Measurements from ENCODE around the gene PROZ. TPM values are rescaled to one million over a fixed set of nuclear protein-coding genes. Genes with fewer than 3 reads are reported as not detected.

PROZ gene
- total and polyA plus RNA-seq, 2 of the 13 experiments (the other 11 are each of a cell fraction or from before 2014, with no cell fraction given), result 5.6 to 22.5 TPM

DNA sequence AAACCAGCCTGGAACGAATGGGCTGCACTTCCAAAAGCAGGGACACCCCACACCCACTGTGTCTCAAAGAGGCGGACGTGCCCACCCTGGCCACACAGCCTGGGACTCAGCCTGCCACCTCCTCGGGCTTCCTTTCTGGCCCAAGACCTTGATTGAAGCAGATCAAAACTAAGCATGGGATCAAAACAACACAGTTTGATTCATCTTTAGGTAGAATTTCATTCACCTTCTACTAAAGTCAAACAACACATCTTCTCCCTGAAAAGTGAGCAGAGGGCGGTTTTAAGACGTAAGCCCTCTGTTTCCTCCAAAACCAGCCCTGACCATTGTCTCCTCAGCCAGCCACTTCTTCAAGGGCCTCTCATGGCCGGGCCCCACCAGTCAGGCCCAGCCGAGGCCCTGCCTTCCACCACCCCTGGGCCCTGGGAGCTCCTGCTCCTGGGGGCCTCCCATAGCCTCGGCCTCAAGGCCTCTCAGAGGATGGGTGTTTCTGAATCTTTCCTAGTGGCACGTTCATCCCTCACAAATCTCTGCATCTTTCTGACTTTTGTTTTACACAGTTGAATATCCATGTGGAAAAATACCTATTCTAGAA is 42.1 kb upstream of the PROZ start:
- FAIRE-seq (no peak), ATAC-seq (no peak), DNase-seq (ENCODE audit: low spot score) (no peak)
- no peaks in the 10 kb centered on the region for H3K9me3 ChIP-seq (ENCODE audit: low read length)
- H3K79me2 ChIP-seq (ENCODE audit: insufficient read depth, low read length), result no peaks in the 10 kb centered on the region
- no peak overlapping the region for H3K4me2 ChIP-seq (ENCODE audit: low read depth, low read length)
- no peak overlapping the region for H3K27ac ChIP-seq (ENCODE audit: extremely low read length, insufficient read depth, low read length)
- ChIA-PET CTCF (ENCODE audit: low intra/inter-chr PET ratio, low total read pairs) (no interaction called here), POLR2A (interaction anchor here (1.0 to 1.2 kb wide), 2 partner anchors 11 to 34 kb away, joined by 3 read pairs; partner anchors contain the start of gene F7)
- no peaks in the 10 kb centered on the region for H3K27me3 ChIP-seq (ENCODE audit: control insufficient read depth in 1 of 2, insufficient read depth in 2 of 2, low read length in 2 of 2)
- H4K20me1 ChIP-seq (ENCODE audit: insufficient read depth, low read length), result no peaks in the 10 kb centered on the region
- no peak overlapping the region for H3K9ac ChIP-seq (ENCODE audit: insufficient read depth, low read depth, low read length)
- BruUV-seq (replicated peaks), result no TSS peak
- WGBS (ENCODE audit: low lambda C conversion rate), result 95% methylated on average over 9 of the region's 10 CpGs
- H2AFZ ChIP-seq (ENCODE audit: low read length), result no peak overlapping the region
- peaks cover 16% of the 10 kb centered on the region for H3K4me1 ChIP-seq (ENCODE audit: insufficient read depth, low read length)
- peaks cover 0 to 1% of the 10 kb centered on the region in 2 experiments; a peak in 1 of 5 replicates for H3K36me3 ChIP-seq (replicated peaks in 1 of 2; ENCODE audit: control insufficient read depth in 1 of 2, insufficient read depth in 2 of 2, low read length in 2 of 2)
- intact Hi-C loops (cut with micrococcal nuclease; ENCODE audit: unreplicated experiment), result no loop called here
- in situ Hi-C loops (cut with HindIII; ENCODE audit: extremely low pct_ligation_motif_present, low pct_unique_long_range_greater_than_20kb), result no loop called here
- peak; percentile 12 for TF ChIP-seq AGO2 (optimal IDR thresholded peaks at IDR 0.05; ENCODE audit: low read depth, low read length)
- TF ChIP-seq, protein P1, sequence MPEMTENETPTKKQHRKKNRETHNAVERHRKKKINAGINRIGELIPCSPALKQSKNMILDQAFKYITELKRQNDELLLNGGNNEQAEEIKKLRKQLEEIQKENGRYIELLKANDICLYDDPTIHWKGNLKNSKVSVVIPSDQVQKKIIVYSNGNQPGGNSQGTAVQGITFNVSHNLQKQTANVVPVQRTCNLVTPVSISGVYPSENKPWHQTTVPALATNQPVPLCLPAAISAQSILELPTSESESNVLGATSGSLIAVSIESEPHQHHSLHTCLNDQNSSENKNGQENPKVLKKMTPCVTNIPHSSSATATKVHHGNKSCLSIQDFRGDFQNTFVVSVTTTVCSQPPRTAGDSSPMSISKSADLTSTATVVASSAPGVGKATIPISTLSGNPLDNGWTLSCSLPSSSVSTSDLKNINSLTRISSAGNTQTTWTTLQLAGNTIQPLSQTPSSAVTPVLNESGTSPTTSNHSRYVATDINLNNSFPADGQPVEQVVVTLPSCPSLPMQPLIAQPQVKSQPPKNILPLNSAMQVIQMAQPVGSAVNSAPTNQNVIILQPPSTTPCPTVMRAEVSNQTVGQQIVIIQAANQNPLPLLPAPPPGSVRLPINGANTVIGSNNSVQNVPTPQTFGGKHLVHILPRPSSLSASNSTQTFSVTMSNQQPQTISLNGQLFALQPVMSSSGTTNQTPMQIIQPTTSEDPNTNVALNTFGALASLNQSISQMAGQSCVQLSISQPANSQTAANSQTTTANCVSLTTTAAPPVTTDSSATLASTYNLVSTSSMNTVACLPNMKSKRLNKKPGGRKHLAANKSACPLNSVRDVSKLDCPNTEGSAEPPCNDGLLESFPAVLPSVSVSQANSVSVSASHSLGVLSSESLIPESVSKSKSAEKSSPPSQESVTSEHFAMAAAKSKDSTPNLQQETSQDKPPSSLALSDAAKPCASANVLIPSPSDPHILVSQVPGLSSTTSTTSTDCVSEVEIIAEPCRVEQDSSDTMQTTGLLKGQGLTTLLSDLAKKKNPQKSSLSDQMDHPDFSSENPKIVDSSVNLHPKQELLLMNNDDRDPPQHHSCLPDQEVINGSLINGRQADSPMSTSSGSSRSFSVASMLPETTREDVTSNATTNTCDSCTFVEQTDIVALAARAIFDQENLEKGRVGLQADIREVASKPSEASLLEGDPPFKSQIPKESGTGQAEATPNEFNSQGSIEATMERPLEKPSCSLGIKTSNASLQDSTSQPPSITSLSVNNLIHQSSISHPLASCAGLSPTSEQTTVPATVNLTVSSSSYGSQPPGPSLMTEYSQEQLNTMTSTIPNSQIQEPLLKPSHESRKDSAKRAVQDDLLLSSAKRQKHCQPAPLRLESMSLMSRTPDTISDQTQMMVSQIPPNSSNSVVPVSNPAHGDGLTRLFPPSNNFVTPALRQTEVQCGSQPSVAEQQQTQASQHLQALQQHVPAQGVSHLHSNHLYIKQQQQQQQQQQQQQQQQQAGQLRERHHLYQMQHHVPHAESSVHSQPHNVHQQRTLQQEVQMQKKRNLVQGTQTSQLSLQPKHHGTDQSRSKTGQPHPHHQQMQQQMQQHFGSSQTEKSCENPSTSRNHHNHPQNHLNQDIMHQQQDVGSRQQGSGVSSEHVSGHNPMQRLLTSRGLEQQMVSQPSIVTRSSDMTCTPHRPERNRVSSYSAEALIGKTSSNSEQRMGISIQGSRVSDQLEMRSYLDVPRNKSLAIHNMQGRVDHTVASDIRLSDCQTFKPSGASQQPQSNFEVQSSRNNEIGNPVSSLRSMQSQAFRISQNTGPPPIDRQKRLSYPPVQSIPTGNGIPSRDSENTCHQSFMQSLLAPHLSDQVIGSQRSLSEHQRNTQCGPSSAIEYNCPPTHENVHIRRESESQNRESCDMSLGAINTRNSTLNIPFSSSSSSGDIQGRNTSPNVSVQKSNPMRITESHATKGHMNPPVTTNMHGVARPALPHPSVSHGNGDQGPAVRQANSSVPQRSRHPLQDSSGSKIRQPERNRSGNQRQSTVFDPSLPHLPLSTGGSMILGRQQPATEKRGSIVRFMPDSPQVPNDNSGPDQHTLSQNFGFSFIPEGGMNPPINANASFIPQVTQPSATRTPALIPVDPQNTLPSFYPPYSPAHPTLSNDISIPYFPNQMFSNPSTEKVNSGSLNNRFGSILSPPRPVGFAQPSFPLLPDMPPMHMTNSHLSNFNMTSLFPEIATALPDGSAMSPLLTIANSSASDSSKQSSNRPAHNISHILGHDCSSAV (CRISPR knock-in tag; IDR thresholded peaks at IDR 0.05; ENCODE audit: borderline replicate concordance), result no peak
- TF ChIP-seq, protein P2, sequence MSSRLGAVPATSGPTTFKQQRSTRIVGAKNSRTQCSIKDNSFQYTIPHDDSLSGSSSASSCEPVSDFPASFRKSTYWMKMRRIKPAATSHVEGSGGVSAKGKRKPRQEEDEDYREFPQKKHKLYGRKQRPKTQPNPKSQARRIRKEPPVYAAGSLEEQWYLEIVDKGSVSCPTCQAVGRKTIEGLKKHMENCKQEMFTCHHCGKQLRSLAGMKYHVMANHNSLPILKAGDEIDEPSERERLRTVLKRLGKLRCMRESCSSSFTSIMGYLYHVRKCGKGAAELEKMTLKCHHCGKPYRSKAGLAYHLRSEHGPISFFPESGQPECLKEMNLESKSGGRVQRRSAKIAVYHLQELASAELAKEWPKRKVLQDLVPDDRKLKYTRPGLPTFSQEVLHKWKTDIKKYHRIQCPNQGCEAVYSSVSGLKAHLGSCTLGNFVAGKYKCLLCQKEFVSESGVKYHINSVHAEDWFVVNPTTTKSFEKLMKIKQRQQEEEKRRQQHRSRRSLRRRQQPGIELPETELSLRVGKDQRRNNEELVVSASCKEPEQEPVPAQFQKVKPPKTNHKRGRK (CRISPR knock-in tag; IDR thresholded peaks at IDR 0.05), result no peak
- H3K4me3 ChIP-seq (replicated peaks in 1 of 3; ENCODE audit: insufficient read depth in 1 of 3, low read depth in 2 of 3, low read length in 3 of 3), result no peak overlapping the region

Measured in HepG2 (cell line).